K562 treated with DMSO at 1 percent for 4 hours (cell line): Measurements from ENCODE around the gene ZNF22. TPM values are rescaled to one million over a fixed set of nuclear protein-coding genes. Genes with fewer than 3 reads are reported as not detected.

Source experiments
- total RNA-seq: library from RNA; unstranded; fragments of 300-600 nt; gene quantifications from 2 replicates; pipeline ENCODE4 v1.2.3, GENCODE V29; 2022; ENCODE audit not compliant: insufficient read depth

Gene ZNF22
- 25.2 and 25.8 TPM in 2 replicates for total RNA-seq

GRCh38 chr10:45000752-45001380 is at the start of gene ZNF22:
ZNF22 (plus strand) TSS chr10:45000923; CDS start chr10:45003369, 2,446 bp downstream.

GRCh38 chr10:44959247-44960087 is 41.3 kb upstream of the ZNF22 start, which contains the start of gene RASSF4:
RASSF4 (plus strand) TSS chr10:44959802; CDS start chr10:44970203, 10,401 bp downstream.

DNA sequence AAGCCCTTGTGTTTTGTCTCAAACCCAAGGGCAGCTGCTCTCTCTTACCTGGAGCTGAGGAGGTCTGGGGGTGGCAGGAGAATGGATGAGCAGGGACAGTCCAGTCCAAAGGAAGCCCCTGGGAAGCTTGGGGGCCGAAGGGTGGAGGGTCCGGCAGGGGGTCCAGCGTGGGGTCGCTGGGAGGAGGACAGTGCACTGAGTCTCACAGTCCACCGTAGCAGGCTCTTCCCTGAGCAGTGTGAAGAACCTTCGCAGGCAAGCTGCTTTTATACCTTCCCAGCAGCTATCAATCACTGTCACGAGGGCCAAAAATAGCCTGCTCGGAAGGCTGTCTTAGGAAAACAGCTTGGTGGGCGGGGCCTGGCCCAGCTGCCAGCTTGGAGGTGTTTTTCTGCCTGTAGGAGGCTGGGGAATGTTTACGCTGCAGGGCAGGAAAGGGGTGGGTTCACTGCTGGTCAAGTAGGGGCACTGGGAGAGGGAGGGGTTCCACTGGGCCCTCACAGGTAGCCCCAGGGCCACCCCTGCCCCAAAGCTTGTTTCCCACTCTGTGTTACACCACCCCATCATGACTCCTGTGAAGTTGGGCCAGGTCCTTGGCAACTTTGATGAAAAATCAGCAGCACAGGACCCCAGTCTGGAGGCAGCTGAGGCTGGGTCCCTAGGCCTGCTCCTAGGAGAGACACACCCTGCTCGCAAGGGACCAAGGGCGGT is 22.0 kb upstream of the ZNF22 start, which contains the start of gene DEPP1:
TSS of gene DEPP1 (minus strand) at position 240 of the 711 bp plus-strand sequence. CDS start 779 bp downstream, outside the sequence.

Other genes starting within 250 kb of the ZNF22 start
- gene TMEM72, start 89.6 kb upstream of the ZNF22 start, total RNA-seq: not detected in 2 replicates
- 0.29 and 0.63 TPM in 2 replicates for gene RASSF4, start 41.1 kb upstream of the ZNF22 start, total RNA-seq
- gene DEPP1, start 22.1 kb upstream of the ZNF22 start, total RNA-seq: 0.61 and 0.87 TPM in 2 replicates